ENCODE data around the gene GMCL2. TPM values are rescaled to one million over a fixed set of nuclear protein-coding genes. Genes with fewer than 3 reads are reported as not detected.
A peak's percentile ranks its signal among the peaks of the same experiment; 100 is the strongest.

Gene GMCL2
- total and polyA plus RNA-seq, 7 experiments from 2014 or later = not detected

DNA sequence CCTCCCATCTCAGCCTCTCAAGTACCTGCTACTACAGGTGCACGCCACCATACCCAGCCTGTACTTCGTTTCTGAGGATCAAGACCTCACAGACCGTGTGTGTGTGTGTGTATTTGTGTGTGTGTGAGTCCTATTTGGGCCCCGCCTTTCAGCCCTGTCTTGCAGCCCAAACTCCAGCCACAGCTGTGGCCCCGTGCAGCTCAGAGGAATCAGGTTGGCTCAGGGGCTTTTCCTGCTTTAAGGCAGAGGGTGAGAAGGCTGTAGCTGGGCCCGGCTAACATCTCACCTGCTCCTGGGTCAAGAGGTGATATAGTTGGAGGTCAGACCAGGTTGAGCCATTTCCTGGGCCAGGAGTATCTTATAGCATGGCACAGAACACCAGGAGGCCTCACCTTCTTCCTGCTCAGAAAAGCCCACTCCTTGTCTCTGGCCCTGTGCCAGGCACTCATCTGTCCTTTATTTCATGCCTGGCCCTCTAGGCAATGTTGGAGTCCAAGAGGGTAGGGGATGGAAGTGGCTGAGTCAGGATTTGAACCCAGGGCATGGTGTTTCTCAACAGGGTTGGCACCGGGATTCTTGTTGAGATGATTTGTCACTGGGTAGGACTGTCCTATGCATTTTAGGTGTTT lies 47.1 kb upstream of the GMCL2 start:
- Histone ChIP-seq H3K4me1 (ENCODE audit: control insufficient read depth in 2 of 2, insufficient read depth in 2 of 2, low read length in 2 of 2) (peaks cover 48 to 57% of the 10 kb centered on the region in 2 donors), H3K4me3 (ENCODE audit: low read length) (no peak overlapping the region), H3K27me3 (ENCODE audit: control insufficient read depth in 2 of 2, insufficient read depth in 2 of 2, low read length in 2 of 2) (no peaks in the 10 kb centered on the region), H3K27ac (ENCODE audit: low read depth, low read length) (no peak overlapping the region), H3K36me3 (ENCODE audit: control insufficient read depth in 2 of 3, insufficient read depth in 3 of 3, low read length in 3 of 3) (peaks cover 0 to 24% (median 7%) of the 10 kb centered on the region in 3 experiments), H3K9me3 (ENCODE audit: control insufficient read depth in 2 of 3, low read length in 3 of 3) (no peaks in the 10 kb centered on the region)
- no peaks in the 10 kb centered on the region for H3K9me3 Mint-ChIP-seq
- POLR2A ChIA-PET = interaction anchor here (1.2 to 1.4 kb wide), 2 partner anchors 13 to 30 kb away, joined by 5 to 7 read pairs; partner anchors contain the start of gene HNRNPAB
- intact Hi-C loops (cut with micrococcal nuclease) = loop anchor here (2.0 to 10.0 kb wide), 3 partner anchors 357 to 1321 kb away; partner anchors contain the start of genes COL23A1 (in 1 of the 2), RUFY1 (in 1 of the 2) and ZNF879 (in 1 of the 2)
- peak overlapping the region in 7 of 10 donors; percentile 19 to 88 (median 27) for H3K4me3 Mint-ChIP-seq
- H3K27me3 Mint-ChIP-seq = no peaks in the 10 kb centered on the region
- H3K36me3 Mint-ChIP-seq = peaks cover 3 to 22% (median 10%) of the 10 kb centered on the region in 5 donors
- DNase-seq (no peak), ATAC-seq (no peak)
- H3K4me1 Mint-ChIP-seq = peaks cover 23 to 77% (median 59%) of the 10 kb centered on the region in 7 donors
- peak overlapping the region in 8 of 9 donors; percentile 31 to 92 (median 78) for H3K27ac Mint-ChIP-seq
- CTCF ChIA-PET = interaction anchor here (0.8 to 1.2 kb wide), 3 partner anchors 15 to 20 kb away, joined by 3 read pairs; no protein-coding TSS in a partner anchor

DNA sequence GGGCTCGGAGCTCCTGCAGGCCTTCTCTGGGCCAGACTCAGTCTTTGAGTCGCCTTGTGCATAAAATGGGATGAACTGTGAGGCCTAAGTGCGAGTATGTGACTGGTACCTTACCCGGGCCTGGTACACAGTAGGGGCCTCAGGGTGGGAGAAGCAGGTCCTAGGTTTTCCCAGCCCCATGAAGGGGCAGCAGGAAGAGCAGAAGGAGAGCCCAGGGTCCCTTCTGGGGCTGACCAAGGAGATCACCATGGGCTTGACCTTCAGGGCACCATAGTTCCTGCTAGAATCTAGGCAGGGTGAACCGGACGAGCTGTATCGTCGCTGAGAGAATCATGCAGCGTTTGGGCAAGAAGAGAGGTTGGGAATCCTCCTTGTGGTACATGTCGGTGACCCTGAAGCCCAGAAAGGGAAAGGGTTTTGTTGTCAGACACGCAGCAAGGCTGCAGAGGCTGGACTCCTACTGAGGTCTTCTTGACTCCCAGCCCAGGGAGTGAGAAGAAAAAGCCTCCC lies 45.8 kb upstream of the GMCL2 start:
- Mint-ChIP-seq H3K4me1 (peaks cover 32 to 73% (median 56%) of the 10 kb centered on the region in 7 donors), H3K36me3 (peaks cover 4 to 29% (median 19%) of the 10 kb centered on the region in 5 donors), H3K27me3 (no peaks in the 10 kb centered on the region), H3K27ac (peak overlapping the region; percentile 75 to 92 (median 86)), H3K9me3 (peaks cover 0 to 3% (median 0%) of the 10 kb centered on the region in 11 donors), H3K4me3 (peak overlapping the region; percentile 70 to 90 (median 78))
- Histone ChIP-seq H3K4me3 (ENCODE audit: low read length) (peak overlapping the region; percentile 63), H3K27ac (ENCODE audit: low read depth, low read length) (peak overlapping the region; percentile 95), H3K36me3 (ENCODE audit: control insufficient read depth in 2 of 3, insufficient read depth in 3 of 3, low read length in 3 of 3) (peaks cover 0 to 36% (median 7%) of the 10 kb centered on the region in 3 experiments), H3K9me3 (ENCODE audit: control insufficient read depth in 2 of 3, low read length in 3 of 3) (no peaks in the 10 kb centered on the region), H3K27me3 (ENCODE audit: control insufficient read depth in 2 of 2, insufficient read depth in 2 of 2, low read length in 2 of 2) (no peaks in the 10 kb centered on the region), H3K4me1 (ENCODE audit: control insufficient read depth in 2 of 2, insufficient read depth in 2 of 2, low read length in 2 of 2) (peaks cover 35 to 45% of the 10 kb centered on the region in 2 donors)
- intact Hi-C loops (cut with micrococcal nuclease) = loop anchor here (1.0 to 10.0 kb wide), 6 partner anchors 29 to 1322 kb away; partner anchors contain the start of genes CLK4 (in 2 of the 2), HNRNPAB (in 2 of the 2), RUFY1 (in 1 of the 2) and ZNF879 (in 1 of the 2)
- DNase-seq (no peak), ATAC-seq (no peak)
- ChIA-PET CTCF (interaction anchor here (1.7 kb wide), 1 partner anchor 317 kb away, joined by 5 read pairs; no protein-coding TSS in a partner anchor), POLR2A (interaction anchor here (0.7 to 3.0 kb wide), 7 partner anchors 8 to 392 kb away, joined by 3 to 16 read pairs (median 3); partner anchors contain the start of gene HNRNPAB)

DNA sequence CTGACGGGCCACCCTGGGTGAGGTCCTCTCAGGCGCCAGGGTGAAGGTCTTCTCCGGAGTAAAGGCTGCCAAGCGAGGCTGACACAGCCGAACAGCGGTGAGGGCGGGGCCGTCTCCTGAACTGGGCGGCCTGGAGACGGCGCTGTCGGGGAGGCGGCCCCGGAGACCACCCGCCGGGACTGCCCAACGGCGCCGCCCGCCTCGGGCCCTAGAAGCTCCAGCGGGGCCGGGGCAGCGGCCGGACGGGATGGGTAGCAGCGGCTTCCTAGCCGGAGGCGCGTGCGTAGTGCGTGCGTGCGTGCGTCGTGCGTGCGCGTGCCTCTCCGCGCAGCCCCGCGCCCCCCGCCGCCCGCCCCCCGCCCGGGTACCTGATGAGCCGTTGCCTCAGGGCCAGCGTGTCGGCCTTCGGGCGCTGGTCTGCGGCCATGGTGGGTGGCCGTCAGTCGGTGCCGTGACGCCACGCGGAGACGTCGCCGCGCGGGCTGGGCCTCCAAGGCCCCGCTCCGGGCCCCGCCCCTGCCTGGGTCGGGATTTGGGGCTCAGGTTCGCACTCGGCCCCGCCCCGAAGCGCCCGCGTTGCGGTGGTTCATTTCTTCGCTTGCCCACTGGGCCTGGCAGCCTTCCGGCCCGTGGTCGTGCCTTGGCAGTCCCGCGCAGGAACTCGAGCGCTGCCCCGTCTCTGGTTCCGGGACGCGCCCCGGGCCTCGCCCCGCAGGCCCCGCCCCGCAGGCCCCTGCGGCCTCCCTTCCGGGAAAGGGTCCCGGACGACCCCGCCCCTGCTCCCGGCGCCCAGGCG lies 45.2 kb upstream of the GMCL2 start, which contains the start of gene PHYKPL:
Gene PHYKPL, minus strand, starts transcription at position 679 of the 796 bp plus-strand sequence. Its CDS starts 252 bp downstream, at position 427.
- Histone ChIP-seq H3K36me3 (ENCODE audit: control insufficient read depth in 2 of 3, insufficient read depth in 3 of 3, low read length in 3 of 3) (peaks cover 2 to 43% (median 7%) of the 10 kb centered on the region in 3 experiments), H3K27ac (ENCODE audit: low read depth, low read length) (peak within 1 kb of the TSS; percentile 95), H3K9me3 (ENCODE audit: control insufficient read depth in 2 of 3, low read length in 3 of 3) (no peaks in the 10 kb centered on the region), H3K4me3 (ENCODE audit: low read length) (peak within 1 kb of the TSS; percentile 63), H3K27me3 (ENCODE audit: control insufficient read depth in 2 of 2, insufficient read depth in 2 of 2, low read length in 2 of 2) (no peaks in the 10 kb centered on the region), H3K4me1 (ENCODE audit: control insufficient read depth in 2 of 2, insufficient read depth in 2 of 2, low read length in 2 of 2) (peaks cover 29 to 38% of the 10 kb centered on the region in 2 donors)
- H3K9me3 Mint-ChIP-seq = peaks cover 0 to 3% (median 0%) of the 10 kb centered on the region in 11 donors
- H3K27me3 Mint-ChIP-seq = no peaks in the 10 kb centered on the region
- ATAC-seq (peak; percentile 81), DNase-seq (peak; percentile 48 to 78 (median 63))
- peaks cover 9 to 36% (median 26%) of the 10 kb centered on the region in 5 donors for H3K36me3 Mint-ChIP-seq
- peaks cover 38 to 73% (median 58%) of the 10 kb centered on the region in 7 donors for H3K4me1 Mint-ChIP-seq
- ChIA-PET POLR2A (interaction anchor here (0.7 to 3.0 kb wide), 6 partner anchors 9 to 393 kb away, joined by 3 to 16 read pairs (median 3); partner anchors contain the start of gene HNRNPAB), CTCF (interaction anchor here (1.7 kb wide), 1 partner anchor 318 kb away, joined by 5 read pairs; no protein-coding TSS in a partner anchor)
- intact Hi-C loops (cut with micrococcal nuclease) = loop anchor here (1.0 to 10.0 kb wide), 6 partner anchors 28 to 1322 kb away; partner anchors contain the start of genes CLK4 (in 2 of the 2), HNRNPAB (in 2 of the 2), RUFY1 (in 1 of the 2) and ZNF879 (in 1 of the 2)
- peak within 1 kb of the TSS; percentile 75 to 92 (median 86) for H3K27ac Mint-ChIP-seq
- peak within 1 kb of the TSS; percentile 75 to 90 (median 84) for H3K4me3 Mint-ChIP-seq

DNA sequence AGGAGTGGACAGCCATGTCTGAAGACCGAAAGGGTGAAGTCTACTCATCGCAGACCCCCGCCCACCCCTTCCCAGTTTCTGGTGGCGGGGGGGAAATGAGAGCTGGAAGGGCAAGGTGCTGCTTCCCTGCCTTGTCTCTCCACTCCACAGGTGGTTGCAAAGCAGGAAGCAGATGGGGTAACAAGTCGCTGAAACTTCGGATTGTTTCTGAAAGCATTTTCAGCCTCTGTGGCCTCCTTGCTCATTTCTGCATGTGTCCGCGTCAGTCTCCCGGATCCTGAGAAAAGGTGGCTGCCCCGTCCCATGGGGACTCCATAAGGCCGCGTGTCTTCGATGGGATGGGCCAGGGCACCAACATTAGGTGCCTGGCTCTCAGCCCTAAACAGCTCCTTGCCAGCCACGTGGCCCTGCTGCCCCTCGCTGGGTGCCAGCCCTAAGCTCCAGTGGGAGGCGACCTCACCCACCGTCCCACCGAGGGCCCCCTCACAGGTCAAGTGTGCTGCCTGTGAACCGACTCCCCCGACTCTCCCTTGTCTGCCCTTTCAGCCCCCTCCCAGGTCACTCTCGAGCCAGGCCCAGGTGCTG lies 44.5 kb upstream of the GMCL2 start:
- CTCF ChIA-PET = interaction anchor here (1.7 kb wide), 1 partner anchor 319 kb away, joined by 5 read pairs; no protein-coding TSS in a partner anchor
- POLR2A ChIA-PET = interaction anchor here (1.5 to 3.0 kb wide), 3 partner anchors 9 to 27 kb away, joined by 4 to 16 read pairs (median 5); partner anchors contain the start of gene HNRNPAB
- Histone ChIP-seq H3K27me3 (ENCODE audit: control insufficient read depth in 2 of 2, insufficient read depth in 2 of 2, low read length in 2 of 2) (no peaks in the 10 kb centered on the region), H3K27ac (ENCODE audit: low read depth, low read length) (peak overlapping the region; percentile 95), H3K4me1 (ENCODE audit: control insufficient read depth in 2 of 2, insufficient read depth in 2 of 2, low read length in 2 of 2) (peaks cover 22 to 33% of the 10 kb centered on the region in 2 donors), H3K4me3 (ENCODE audit: low read length) (peak overlapping the region; percentile 63), H3K36me3 (ENCODE audit: control insufficient read depth in 2 of 3, insufficient read depth in 3 of 3, low read length in 3 of 3) (peaks cover 5 to 50% (median 7%) of the 10 kb centered on the region in 3 experiments), H3K9me3 (ENCODE audit: control insufficient read depth in 2 of 3, low read length in 3 of 3) (no peaks in the 10 kb centered on the region)
- Mint-ChIP-seq H3K9me3 (peaks cover 0 to 3% (median 0%) of the 10 kb centered on the region in 11 donors), H3K36me3 (peaks cover 13 to 43% (median 28%) of the 10 kb centered on the region in 5 donors), H3K4me1 (peaks cover 45 to 68% (median 62%) of the 10 kb centered on the region in 7 donors), H3K27ac (peak overlapping the region in 7 of 9 donors; percentile 52 to 85 (median 72)), H3K4me3 (peak overlapping the region; percentile 75 to 90 (median 82)), H3K27me3 (no peaks in the 10 kb centered on the region)
- intact Hi-C loops (cut with micrococcal nuclease) = loop anchor here (1.0 to 10.0 kb wide), 6 partner anchors 27 to 1323 kb away; partner anchors contain the start of genes CLK4 (in 2 of the 2), HNRNPAB (in 2 of the 2), RUFY1 (in 1 of the 2) and ZNF879 (in 1 of the 2)
- DNase-seq (no peak), ATAC-seq (no peak)

DNA sequence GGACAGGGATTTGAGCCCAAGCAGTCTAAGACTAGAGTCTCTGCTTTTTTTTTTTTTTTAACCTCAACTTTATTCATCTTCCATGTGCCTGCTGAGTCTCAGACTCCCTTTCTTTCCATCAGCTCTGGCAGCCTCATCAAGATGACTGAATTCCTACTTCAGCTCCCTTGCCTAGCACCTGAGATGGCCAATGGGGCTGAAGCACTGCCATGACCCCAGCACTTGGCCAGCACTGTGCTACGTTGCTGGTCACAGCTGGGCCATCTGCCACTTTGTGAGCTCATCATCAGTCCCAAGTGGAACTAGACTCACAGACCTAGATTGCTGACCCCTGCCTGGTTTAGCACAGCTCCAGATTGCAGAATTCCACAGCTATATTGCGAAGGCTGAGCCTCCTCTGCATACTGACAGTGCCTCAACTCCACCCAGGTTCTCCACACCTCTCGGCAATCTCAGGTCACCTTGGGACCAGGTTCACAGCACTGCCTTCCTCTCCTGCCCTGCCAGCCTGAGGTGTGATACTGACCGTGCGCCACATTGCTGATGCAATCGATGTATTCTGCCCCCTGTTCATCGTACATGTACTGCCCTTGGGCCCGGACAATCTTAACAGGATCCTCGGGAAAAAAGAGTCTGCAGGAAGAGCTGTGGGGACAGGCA lies 43.8 kb upstream of the GMCL2 start:
- Histone ChIP-seq H3K9me3 (ENCODE audit: control insufficient read depth in 2 of 3, low read length in 3 of 3) (no peaks in the 10 kb centered on the region), H3K27ac (ENCODE audit: low read depth, low read length) (peak overlapping the region; percentile 95), H3K27me3 (ENCODE audit: control insufficient read depth in 2 of 2, insufficient read depth in 2 of 2, low read length in 2 of 2) (no peaks in the 10 kb centered on the region), H3K4me1 (ENCODE audit: control insufficient read depth in 2 of 2, insufficient read depth in 2 of 2, low read length in 2 of 2) (peaks cover 20 to 28% of the 10 kb centered on the region in 2 donors), H3K4me3 (ENCODE audit: low read length) (peak overlapping the region; percentile 63), H3K36me3 (ENCODE audit: control insufficient read depth in 2 of 3, insufficient read depth in 3 of 3, low read length in 3 of 3) (peaks cover 5 to 53% (median 7%) of the 10 kb centered on the region in 3 experiments)
- H3K27me3 Mint-ChIP-seq = no peaks in the 10 kb centered on the region
- ATAC-seq (no peak), DNase-seq (no peak)
- peaks cover 0 to 3% (median 0%) of the 10 kb centered on the region in 11 donors for H3K9me3 Mint-ChIP-seq
- ChIA-PET CTCF (interaction anchor here (0.6 to 1.7 kb wide), 2 partner anchors 319 to 1860 kb away, joined by 5 to 6 read pairs; no protein-coding TSS in a partner anchor), POLR2A (interaction anchor here (1.5 to 3.0 kb wide), 3 partner anchors 10 to 27 kb away, joined by 4 to 16 read pairs (median 5); partner anchors contain the start of gene HNRNPAB)
- H3K27ac Mint-ChIP-seq = peak overlapping the region in 8 of 9 donors; percentile 46 to 85 (median 76)
- H3K36me3 Mint-ChIP-seq = peaks cover 13 to 46% (median 28%) of the 10 kb centered on the region in 5 donors
- H3K4me1 Mint-ChIP-seq = peaks cover 48 to 66% (median 61%) of the 10 kb centered on the region in 7 donors
- peak overlapping the region; percentile 75 to 90 (median 82) for H3K4me3 Mint-ChIP-seq
- intact Hi-C loops (cut with micrococcal nuclease) = loop anchor here (10.0 kb wide), 2 partner anchors 794 to 1324 kb away; partner anchors contain the start of genes RUFY1 (in 1 of the 2) and ZNF879 (in 1 of the 2)

Data from naive thymus-derived CD4-positive, alpha-beta T cell (primary cell).